Activated CD8-positive, alpha-beta T cell treated with anti-CD3 and anti-CD28 coated beads for 36 hours (primary cell): ENCODE results near the gene ATOSA. TPM values are rescaled to one million over a fixed set of nuclear protein-coding genes. Genes with fewer than 3 reads are reported as not detected.

Experiments
- ATAC-seq: fragments of 200-7000 bp; cut with Tn5 transposase; one replicate; pipeline ENCODE4 v1.10.0; 2021; ENCODE audit warnings: mild to moderate bottlenecking, moderate library complexity
- CTCF ChIA-PET: fragments of 350-600 bp; sonication (Branson Sonifier 250); formaldehyde crosslinking; loops from one replicate; lab custom pipeline; 2021; ENCODE audit warnings: antibody characterized with exemption; lab: Charles Lee
- POLR2A ChIA-PET: fragments of 350-600 bp; sonication (Branson Sonifier 250); formaldehyde crosslinking; loops from one replicate; lab custom pipeline; 2021; ENCODE audit warnings: antibody characterized with exemption; lab: Charles Lee
- DNase-seq: peaks from one replicate; pipeline ENCODE4 v3.0.0-alpha.2; 2020
- H3K27ac Mint-ChIP-seq: one replicate; pipeline ENCODE4 v1.8.0; 2021; ENCODE audit warnings: mild to moderate bottlenecking, mixed read lengths
- H3K27me3 Mint-ChIP-seq: one replicate; pipeline ENCODE4 v1.8.0; 2021; ENCODE audit warnings: mixed read lengths
- H3K36me3 Mint-ChIP-seq: one replicate; pipeline ENCODE4 v1.8.0; 2021; ENCODE audit warnings: low read depth, mixed read lengths
- H3K4me1 Mint-ChIP-seq: one replicate; pipeline ENCODE4 v1.8.0; 2021; ENCODE audit warnings: low read depth, mixed read lengths
- H3K4me3 Mint-ChIP-seq: one replicate; pipeline ENCODE4 v1.8.0; 2021; ENCODE audit warnings: mild to moderate bottlenecking, moderate library complexity, mixed read lengths
- H3K9me3 Mint-ChIP-seq: one replicate; pipeline ENCODE4 v1.8.0; 2021; ENCODE audit warnings: mixed read lengths
- intact Hi-C: fragments of 100-400 bp; cut with micrococcal nuclease; formaldehyde crosslinking; loops from one replicate; pipeline ENCODE4 v1.10.0; 2022
- total RNA-seq, 2 experiments: library from RNA; stranded (reverse); gene quantifications; one replicate each; pipeline ENCODE4 v1.2.3, GENCODE V29; 2021
- TF ChIP-seq, protein P1 (sequence below): fragments of 200-600 bp; IDR thresholded peaks from one replicate; pipeline ENCODE4 v1.8.0; 2022; ENCODE audit warnings: antibody characterized with exemption, mild to moderate bottlenecking

The ATOSA gene
- total RNA-seq, 2 experiments from 2014 or later: 13.1 TPM

DNA sequence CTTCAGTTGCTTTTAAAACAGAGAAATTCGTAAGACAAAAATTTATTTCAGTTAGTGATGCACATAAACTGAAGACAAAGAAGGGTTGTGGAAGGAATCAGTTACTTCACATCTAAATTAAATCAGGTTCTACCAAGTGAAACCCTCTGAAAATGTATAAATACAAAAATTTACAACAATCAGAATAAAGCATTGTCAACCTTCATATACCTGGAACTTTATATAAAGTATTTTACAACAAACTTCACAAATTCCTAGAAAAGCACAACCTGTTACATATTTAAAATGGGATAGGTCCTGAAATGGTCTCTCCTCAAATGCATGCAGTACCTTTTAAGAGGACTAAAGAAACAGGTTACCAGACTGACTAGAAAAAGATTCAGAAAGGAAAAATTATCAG lies 26.9 kb downstream of the ATOSA start:
- no peaks in the 10 kb centered on the region for H3K27me3 Mint-ChIP-seq
- H3K27ac Mint-ChIP-seq: peak overlapping the region; percentile 38
- POLR2A ChIA-PET: no interaction called here
- no peaks in the 10 kb centered on the region for H3K9me3 Mint-ChIP-seq
- no peak overlapping the region for H3K4me3 Mint-ChIP-seq
- DNase-seq (no peak), ATAC-seq (no peak)
- TF ChIP-seq, protein P1, sequence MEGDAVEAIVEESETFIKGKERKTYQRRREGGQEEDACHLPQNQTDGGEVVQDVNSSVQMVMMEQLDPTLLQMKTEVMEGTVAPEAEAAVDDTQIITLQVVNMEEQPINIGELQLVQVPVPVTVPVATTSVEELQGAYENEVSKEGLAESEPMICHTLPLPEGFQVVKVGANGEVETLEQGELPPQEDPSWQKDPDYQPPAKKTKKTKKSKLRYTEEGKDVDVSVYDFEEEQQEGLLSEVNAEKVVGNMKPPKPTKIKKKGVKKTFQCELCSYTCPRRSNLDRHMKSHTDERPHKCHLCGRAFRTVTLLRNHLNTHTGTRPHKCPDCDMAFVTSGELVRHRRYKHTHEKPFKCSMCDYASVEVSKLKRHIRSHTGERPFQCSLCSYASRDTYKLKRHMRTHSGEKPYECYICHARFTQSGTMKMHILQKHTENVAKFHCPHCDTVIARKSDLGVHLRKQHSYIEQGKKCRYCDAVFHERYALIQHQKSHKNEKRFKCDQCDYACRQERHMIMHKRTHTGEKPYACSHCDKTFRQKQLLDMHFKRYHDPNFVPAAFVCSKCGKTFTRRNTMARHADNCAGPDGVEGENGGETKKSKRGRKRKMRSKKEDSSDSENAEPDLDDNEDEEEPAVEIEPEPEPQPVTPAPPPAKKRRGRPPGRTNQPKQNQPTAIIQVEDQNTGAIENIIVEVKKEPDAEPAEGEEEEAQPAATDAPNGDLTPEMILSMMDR: no peak
- CTCF ChIA-PET: interaction anchor here (1.1 to 1.3 kb wide), 2 partner anchors 27 to 82 kb away, joined by 3 to 5 read pairs; partner anchors contain the start of gene ATOSA
- no peaks in the 10 kb centered on the region for H3K36me3 Mint-ChIP-seq
- intact Hi-C loops: no loop called here
- H3K4me1 Mint-ChIP-seq: peaks cover 12% of the 10 kb centered on the region

DNA sequence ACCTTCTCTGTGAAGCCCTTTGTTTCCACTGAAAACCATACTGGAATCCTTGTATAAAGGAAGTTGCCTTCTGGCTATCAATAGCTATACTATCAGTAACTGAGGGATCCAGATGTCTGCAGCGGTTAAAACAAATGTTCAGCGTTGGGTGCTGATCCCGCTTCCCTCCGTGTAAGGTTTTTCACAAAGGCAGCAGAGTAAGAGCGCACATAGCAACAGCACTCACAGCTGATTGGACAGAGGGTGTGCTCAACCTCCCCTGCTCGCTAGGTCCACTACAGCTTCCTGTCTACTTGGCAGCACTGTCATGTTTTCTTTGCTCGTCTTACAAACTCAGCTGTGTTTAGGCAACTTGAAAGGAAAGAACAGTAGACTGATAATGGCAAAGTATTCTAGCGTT lies 27.3 kb downstream of the ATOSA start:
- ATAC-seq: peak; percentile 99
- H3K27me3 Mint-ChIP-seq: no peaks in the 10 kb centered on the region
- H3K9me3 Mint-ChIP-seq: no peaks in the 10 kb centered on the region
- intact Hi-C loops: no loop called here
- CTCF ChIA-PET: interaction anchor here (1.1 to 1.5 kb wide), 3 partner anchors 21 to 83 kb away, joined by 3 to 5 read pairs (median 3); partner anchors contain the start of gene ATOSA
- peaks cover 10% of the 10 kb centered on the region for H3K4me1 Mint-ChIP-seq
- TF ChIP-seq, protein P1: no peak
- no peaks in the 10 kb centered on the region for H3K36me3 Mint-ChIP-seq
- H3K4me3 Mint-ChIP-seq: peak overlapping the region; percentile 53
- peak; percentile 54 for DNase-seq
- POLR2A ChIA-PET: interaction anchor here (1.0 kb wide), 1 partner anchor 8 kb away, joined by 3 read pairs; no protein-coding TSS in a partner anchor
- peak overlapping the region; percentile 38 for H3K27ac Mint-ChIP-seq

DNA sequence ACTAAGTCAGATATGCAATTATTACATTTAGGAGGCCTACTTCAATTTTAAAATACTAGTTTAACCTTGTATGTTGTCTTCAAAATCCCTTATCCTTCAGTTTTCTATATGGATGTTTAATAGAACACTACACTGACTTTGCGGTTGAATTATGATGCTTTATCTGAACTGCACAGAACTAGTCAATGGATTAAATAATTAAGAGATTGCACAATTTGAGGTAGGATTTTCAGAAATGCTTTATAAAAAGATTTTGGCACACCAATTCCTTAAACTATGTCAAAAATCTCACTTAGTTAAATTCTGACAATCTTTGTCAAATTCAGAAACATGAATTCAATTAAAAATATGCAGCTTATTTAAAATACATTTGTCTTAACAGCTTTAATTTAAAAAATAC lies 28.1 kb downstream of the ATOSA start:
- CTCF ChIA-PET: interaction anchor here (1.1 to 1.5 kb wide), 3 partner anchors 21 to 83 kb away, joined by 3 to 5 read pairs (median 3); partner anchors contain the start of gene ATOSA
- TF ChIP-seq, protein P1: no peak
- no peaks in the 10 kb centered on the region for H3K9me3 Mint-ChIP-seq
- no peak overlapping the region for H3K27ac Mint-ChIP-seq
- peak overlapping the region; percentile 53 for H3K4me3 Mint-ChIP-seq
- POLR2A ChIA-PET: interaction anchor here (0.9 to 1.0 kb wide), 3 partner anchors 9 to 84 kb away, joined by 3 to 4 read pairs (median 3); no protein-coding TSS in a partner anchor
- peaks cover 10% of the 10 kb centered on the region for H3K4me1 Mint-ChIP-seq
- intact Hi-C loops: no loop called here
- ATAC-seq (no peak), DNase-seq (no peak)
- no peaks in the 10 kb centered on the region for H3K36me3 Mint-ChIP-seq
- no peaks in the 10 kb centered on the region for H3K27me3 Mint-ChIP-seq

DNA sequence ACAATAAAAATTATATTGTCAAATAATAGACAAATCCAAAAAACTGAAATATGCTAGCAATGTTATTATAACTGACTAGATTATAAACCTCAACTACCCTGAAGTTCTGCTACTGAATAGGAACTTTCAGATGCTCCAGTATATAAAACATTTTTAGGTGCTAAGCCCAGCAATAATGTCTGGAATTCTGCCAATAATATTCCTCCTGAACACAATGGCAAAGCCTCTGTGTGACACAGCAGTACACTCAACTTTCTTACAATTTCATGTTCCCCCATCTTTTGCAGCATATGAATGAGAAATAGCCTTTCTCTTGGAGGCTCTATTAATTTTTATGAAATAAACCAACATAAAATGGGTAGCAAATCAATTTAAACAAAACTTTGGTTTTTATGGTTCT lies 29.5 kb downstream of the ATOSA start:
- no peaks in the 10 kb centered on the region for H3K9me3 Mint-ChIP-seq
- no peaks in the 10 kb centered on the region for H3K27me3 Mint-ChIP-seq
- no peak overlapping the region for H3K4me3 Mint-ChIP-seq
- ChIA-PET CTCF (no interaction called here), POLR2A (no interaction called here)
- no peak overlapping the region for H3K27ac Mint-ChIP-seq
- DNase-seq: no peak
- intact Hi-C loops: no loop called here
- no peak for ATAC-seq
- TF ChIP-seq, protein P1: no peak
- H3K36me3 Mint-ChIP-seq: no peaks in the 10 kb centered on the region
- peaks cover 10% of the 10 kb centered on the region for H3K4me1 Mint-ChIP-seq

DNA sequence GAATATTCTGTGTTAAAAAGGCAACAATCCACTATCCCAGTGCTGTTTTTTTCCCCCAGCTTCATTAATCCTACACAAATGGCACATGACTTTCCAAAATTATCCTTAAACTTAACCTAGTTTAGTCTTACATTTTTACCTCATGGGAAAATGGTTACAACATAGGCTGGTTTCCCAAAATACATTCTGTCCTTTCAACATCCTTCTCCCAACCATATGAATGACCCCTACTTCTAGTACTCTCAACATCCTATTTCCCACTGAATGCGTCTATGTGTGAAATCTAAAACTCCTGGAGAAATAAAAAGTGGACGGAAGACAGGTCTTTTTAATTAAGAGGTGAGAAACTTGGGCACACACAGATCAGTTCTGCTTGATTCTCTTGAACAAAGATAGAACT lies 33.3 kb downstream of the ATOSA start:
- Mint-ChIP-seq H3K27me3 (no peaks in the 10 kb centered on the region), H3K27ac (no peak overlapping the region), H3K4me3 (no peak overlapping the region), H3K36me3 (peaks cover 2% of the 10 kb centered on the region), H3K9me3 (no peaks in the 10 kb centered on the region), H3K4me1 (peaks cover 24% of the 10 kb centered on the region)
- POLR2A ChIA-PET: no interaction called here
- no peak for ATAC-seq
- CTCF ChIA-PET: no interaction called here
- TF ChIP-seq, protein P1: no peak
- intact Hi-C loops: no loop called here
- DNase-seq: no peak
